ENCODE results near the gene CNGB1.

The CNGB1 gene

GRCh38 chr16:58002416-58002800 is 31.5 kb upstream of the CNGB1 start:
- H3K36me3 ChIP-seq = peaks cover 34% of the 10 kb centered on the region
- H3K4me1 ChIP-seq (ENCODE audit: control insufficient read depth in 1 of 2, insufficient read depth in 1 of 2, low read depth in 1 of 2, low read length in 1 of 2) = peaks cover 33 to 37% of the 10 kb centered on the region in 2 experiments
- TF ChIP-seq, protein P1, sequence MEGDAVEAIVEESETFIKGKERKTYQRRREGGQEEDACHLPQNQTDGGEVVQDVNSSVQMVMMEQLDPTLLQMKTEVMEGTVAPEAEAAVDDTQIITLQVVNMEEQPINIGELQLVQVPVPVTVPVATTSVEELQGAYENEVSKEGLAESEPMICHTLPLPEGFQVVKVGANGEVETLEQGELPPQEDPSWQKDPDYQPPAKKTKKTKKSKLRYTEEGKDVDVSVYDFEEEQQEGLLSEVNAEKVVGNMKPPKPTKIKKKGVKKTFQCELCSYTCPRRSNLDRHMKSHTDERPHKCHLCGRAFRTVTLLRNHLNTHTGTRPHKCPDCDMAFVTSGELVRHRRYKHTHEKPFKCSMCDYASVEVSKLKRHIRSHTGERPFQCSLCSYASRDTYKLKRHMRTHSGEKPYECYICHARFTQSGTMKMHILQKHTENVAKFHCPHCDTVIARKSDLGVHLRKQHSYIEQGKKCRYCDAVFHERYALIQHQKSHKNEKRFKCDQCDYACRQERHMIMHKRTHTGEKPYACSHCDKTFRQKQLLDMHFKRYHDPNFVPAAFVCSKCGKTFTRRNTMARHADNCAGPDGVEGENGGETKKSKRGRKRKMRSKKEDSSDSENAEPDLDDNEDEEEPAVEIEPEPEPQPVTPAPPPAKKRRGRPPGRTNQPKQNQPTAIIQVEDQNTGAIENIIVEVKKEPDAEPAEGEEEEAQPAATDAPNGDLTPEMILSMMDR (IDR thresholded peaks at IDR 0.05) = no peak
- no peaks in the 10 kb centered on the region for H3K9me3 ChIP-seq
- H3K27ac ChIP-seq = no peak overlapping the region
- H3K4me3 ChIP-seq (ENCODE audit: low read depth in 1 of 2, low read length in 1 of 2) = no peak overlapping the region
- H3K27me3 ChIP-seq = no peaks in the 10 kb centered on the region

DNA sequence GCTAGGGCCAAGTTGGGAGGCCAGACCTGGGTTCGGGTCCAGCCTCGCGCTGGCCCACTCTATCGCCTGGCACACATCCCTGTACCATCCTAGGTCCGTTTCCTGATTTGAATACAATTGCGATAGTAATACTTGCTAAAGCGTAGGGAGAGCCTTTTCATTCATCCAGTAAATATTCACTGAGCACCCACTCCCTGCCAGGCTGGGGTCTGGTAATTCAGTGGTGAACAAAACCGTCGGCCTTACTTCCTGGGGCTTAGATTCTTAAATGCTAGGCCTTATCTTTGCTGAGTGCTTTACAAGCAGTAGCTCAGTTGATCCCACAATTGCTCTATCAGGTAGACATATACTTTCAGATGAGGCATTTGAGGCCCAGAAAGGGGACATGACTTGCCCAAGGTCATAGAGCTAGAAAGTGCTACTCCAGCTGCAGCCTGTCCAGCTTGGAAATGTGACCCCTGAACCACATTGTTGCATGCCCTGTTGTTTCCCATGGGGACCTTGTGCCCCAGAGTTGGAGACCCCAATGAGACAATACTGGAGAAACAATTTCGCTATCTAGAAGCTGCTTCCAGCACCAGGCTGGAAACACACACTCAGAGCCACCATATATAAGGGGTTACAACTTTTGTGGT is 31.0 kb upstream of the CNGB1 start:
- H3K9me3 ChIP-seq = no peaks in the 10 kb centered on the region
- H3K4me3 ChIP-seq (ENCODE audit: low read depth in 1 of 2, low read length in 1 of 2) = peak overlapping the region; percentile 91 to 97
- H3K27me3 ChIP-seq = no peaks in the 10 kb centered on the region
- TF ChIP-seq, protein P1 (IDR thresholded peaks at IDR 0.05) = no peak
- H3K36me3 ChIP-seq = peaks cover 37% of the 10 kb centered on the region
- peak overlapping the region; percentile 94 for H3K27ac ChIP-seq
- peaks cover 38 to 42% of the 10 kb centered on the region in 2 experiments for H3K4me1 ChIP-seq (ENCODE audit: control insufficient read depth in 1 of 2, insufficient read depth in 1 of 2, low read depth in 1 of 2, low read length in 1 of 2)

GRCh38 chr16:58000706-58001676 is 30.1 kb upstream of the CNGB1 start, which contains the start of gene USB1:
Gene USB1, plus strand, starts transcription at chr16:58001407. Its CDS starts 77 bp downstream, at chr16:58001484.
- Histone ChIP-seq H3K4me1 (ENCODE audit: control insufficient read depth in 1 of 2, insufficient read depth in 1 of 2, low read depth in 1 of 2, low read length in 1 of 2) (peaks cover 45 to 47% of the 10 kb centered on the region in 2 experiments), H3K9me3 (no peaks in the 10 kb centered on the region), H3K27ac (peak within 1 kb of the TSS; percentile 94), H3K4me3 (ENCODE audit: low read depth in 1 of 2, low read length in 1 of 2) (peak within 1 kb of the TSS; percentile 91 to 97), H3K27me3 (no peaks in the 10 kb centered on the region), H3K36me3 (peaks cover 46% of the 10 kb centered on the region)
- TF ChIP-seq, protein P1 (IDR thresholded peaks at IDR 0.05) = peak; percentile 66

DNA sequence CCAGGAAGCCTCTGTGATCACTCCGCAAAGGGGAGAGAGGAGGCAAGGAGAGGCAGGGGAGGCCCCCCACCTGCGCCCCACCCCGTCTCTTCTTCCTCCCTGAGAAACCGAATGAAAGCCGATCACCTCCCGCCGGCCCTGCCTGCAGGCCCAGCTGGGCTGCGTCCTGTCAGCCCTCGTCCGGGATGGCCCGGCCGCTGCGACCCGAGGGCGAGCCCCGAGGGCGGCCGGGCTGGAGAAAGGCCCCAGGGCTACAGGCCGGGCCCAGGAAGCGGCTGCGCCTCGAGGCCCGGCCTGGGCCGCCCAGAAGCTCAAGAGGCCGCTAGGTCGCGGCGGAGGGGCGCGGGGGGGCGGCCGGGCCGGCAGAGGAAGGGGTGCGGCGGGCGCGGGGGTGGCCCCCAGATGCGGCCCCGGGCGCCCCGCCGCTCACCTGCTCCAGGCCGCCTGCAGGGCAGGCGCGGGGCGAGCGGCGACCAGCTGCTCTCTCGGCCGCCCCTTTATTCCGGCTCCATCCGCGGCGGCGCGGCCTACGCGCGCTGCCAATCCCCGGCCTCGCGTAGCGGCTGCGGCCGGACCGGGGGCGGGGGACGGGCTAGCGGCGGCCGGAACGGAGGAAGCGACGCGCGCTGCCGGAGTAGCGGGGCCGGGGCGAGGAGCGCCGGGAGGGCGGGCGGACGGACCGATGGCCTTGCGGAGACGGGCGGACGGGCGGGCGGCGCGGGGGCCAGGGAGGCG is 29.2 kb upstream of the CNGB1 start, which contains the start of gene ZNF319:
Gene ZNF319, minus strand, starts transcription at position 702 of the 735 bp plus-strand sequence. CDS start 2,407 bp downstream, outside the sequence.
- Histone ChIP-seq H3K27ac (peak within 1 kb of the TSS; percentile 94), H3K27me3 (no peaks in the 10 kb centered on the region), H3K36me3 (peaks cover 55% of the 10 kb centered on the region), H3K4me3 (ENCODE audit: low read depth in 1 of 2, low read length in 1 of 2) (peak within 1 kb of the TSS; percentile 91 to 97), H3K4me1 (ENCODE audit: control insufficient read depth in 1 of 2, insufficient read depth in 1 of 2, low read depth in 1 of 2, low read length in 1 of 2) (peaks cover 54 to 56% of the 10 kb centered on the region in 2 experiments), H3K9me3 (no peaks in the 10 kb centered on the region)
- TF ChIP-seq, protein P1 (IDR thresholded peaks at IDR 0.05) = no peak

GRCh38 chr16:57999366-57999970 is 28.5 kb upstream of the CNGB1 start:
- Histone ChIP-seq H3K36me3 (peaks cover 48% of the 10 kb centered on the region), H3K4me1 (ENCODE audit: control insufficient read depth in 1 of 2, insufficient read depth in 1 of 2, low read depth in 1 of 2, low read length in 1 of 2) (peaks cover 60 to 63% of the 10 kb centered on the region in 2 experiments)

More at GRCh38 chr16:57999366-57999970, 28.5 kb upstream of the CNGB1 start:
- Histone ChIP-seq H3K4me3 (ENCODE audit: low read depth in 1 of 2, low read length in 1 of 2) (peak overlapping the region; percentile 91 to 97), H3K9me3 (no peaks in the 10 kb centered on the region), H3K27ac (peak overlapping the region; percentile 94), H3K27me3 (no peaks in the 10 kb centered on the region)
- TF ChIP-seq, protein P1 (IDR thresholded peaks at IDR 0.05) = peak; percentile 27
